H7 (cell line): ENCODE data around the gene OBSL1. TPM values are rescaled to one million over a fixed set of nuclear protein-coding genes. Genes with fewer than 3 reads are reported as not detected.

ENCODE experiments used
- DNase-seq: peaks from one replicate; pipeline ENCODE4 v3.0.0; 2012
- H3K27me3 ChIP-seq: 2 replicates; pipeline ENCODE4 v1.6.0; 2011; ENCODE audit warnings: mild to moderate bottlenecking, low read length; ENCODE audit not compliant: control insufficient read depth, insufficient read depth
- H3K36me3 ChIP-seq: replicated peaks from 2 replicates; pipeline ENCODE4 v1.5.1; 2011; ENCODE audit warnings: low read length; ENCODE audit not compliant: control insufficient read depth, insufficient read depth
- H3K4me3 ChIP-seq: 2 replicates; pipeline ENCODE4 v1.5.1; 2011; ENCODE audit warnings: low read depth, mild to moderate bottlenecking, control low read depth, low read length, moderate library complexity; ENCODE audit not compliant: insufficient read depth
- total RNA-seq: library from RNA; depleted of rRNA; stranded (reverse); fragments of >200 nt; shearing (Covaris generic); gene quantifications from 2 replicates; pipeline ENCODE4 v1.2.3, GENCODE V29; 2014

Gene OBSL1
- total RNA-seq, 1 experiment from 2014 or later, result 158 TPM

- peak; percentile 96 for DNase-seq
- H3K4me3 ChIP-seq, result peak overlapping the region; percentile 85
Observed at GRCh38 chr2:219541611-219542180, 29.6 kb downstream of the OBSL1 start.

GRCh38 chr2:219540784-219541504, 30.4 kb downstream of the OBSL1 start:
- no peak overlapping the region for H3K4me3 ChIP-seq
- DNase-seq, result no peak
- peaks cover 9% of the 10 kb centered on the region; the same call in 1 of the 2 replicates for H3K27me3 ChIP-seq
- peaks cover 10% of the 10 kb centered on the region for H3K36me3 ChIP-seq

More at GRCh38 chr2:219541611-219542180, 29.6 kb downstream of the OBSL1 start:
- Histone ChIP-seq H3K36me3 (peaks cover 10% of the 10 kb centered on the region), H3K27me3 (peaks cover 10% of the 10 kb centered on the region; the same call in 1 of the 2 replicates)

DNA sequence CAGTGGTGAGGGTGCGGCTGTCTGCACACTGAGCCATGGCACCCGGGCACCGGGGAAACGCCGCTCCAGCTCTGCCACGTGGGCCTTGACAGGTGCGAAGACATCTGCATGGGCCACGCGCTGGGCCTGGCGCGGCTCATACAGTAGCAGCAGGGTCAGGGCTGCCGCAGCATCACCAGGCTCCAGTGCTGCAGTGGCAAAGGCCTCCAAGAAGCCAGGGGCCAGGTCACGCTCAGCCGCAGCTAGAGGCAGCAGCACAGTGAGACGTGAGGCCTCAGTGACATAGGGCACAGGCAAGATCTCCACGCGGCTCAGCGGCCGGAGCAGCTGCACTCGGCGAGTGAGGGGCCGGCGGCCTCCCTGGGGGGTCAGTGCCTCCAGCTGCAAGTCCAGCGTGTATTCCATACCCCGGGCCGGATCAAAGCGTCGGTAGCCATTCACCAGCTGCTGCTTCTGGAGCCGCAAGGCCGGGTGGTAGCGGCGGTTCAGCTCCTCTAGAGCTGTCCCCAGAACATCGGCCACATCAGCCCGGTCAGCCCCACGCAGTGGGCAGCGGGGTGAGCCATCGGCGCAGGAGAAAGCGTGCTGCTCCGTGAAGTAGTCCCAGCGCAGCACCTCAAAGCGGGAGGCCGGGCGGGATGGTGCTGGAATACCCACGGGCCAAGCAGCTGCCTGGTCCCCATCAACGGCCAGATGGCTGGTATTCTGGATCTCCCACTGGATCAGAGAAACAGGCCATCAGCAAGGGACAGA, 31.2 kb downstream of the OBSL1 start:
- no peak overlapping the region for H3K4me3 ChIP-seq
- peaks cover 10% of the 10 kb centered on the region for H3K36me3 ChIP-seq
- DNase-seq, result no peak
- peaks cover 7% of the 10 kb centered on the region; the same call in 1 of the 2 replicates for H3K27me3 ChIP-seq

GRCh38 chr2:219538956-219539788, 32.2 kb downstream of the OBSL1 start:
- Histone ChIP-seq H3K4me3 (no peak overlapping the region), H3K36me3 (peaks cover 10% of the 10 kb centered on the region), H3K27me3 (peaks cover 2% of the 10 kb centered on the region; the same call in 1 of the 2 replicates)
- DNase-seq, result no peak

GRCh38 chr2:219538504-219538951, 32.8 kb downstream of the OBSL1 start:
- Histone ChIP-seq H3K27me3 (no peaks in the 10 kb centered on the region), H3K36me3 (peaks cover 10% of the 10 kb centered on the region), H3K4me3 (no peak overlapping the region)
- no peak for DNase-seq

GRCh38 chr2:219537657-219538488, 33.5 kb downstream of the OBSL1 start:
- DNase-seq, result peak; percentile 86
- Histone ChIP-seq H3K36me3 (peaks cover 10% of the 10 kb centered on the region), H3K27me3 (no peaks in the 10 kb centered on the region), H3K4me3 (no peak overlapping the region)

DNA sequence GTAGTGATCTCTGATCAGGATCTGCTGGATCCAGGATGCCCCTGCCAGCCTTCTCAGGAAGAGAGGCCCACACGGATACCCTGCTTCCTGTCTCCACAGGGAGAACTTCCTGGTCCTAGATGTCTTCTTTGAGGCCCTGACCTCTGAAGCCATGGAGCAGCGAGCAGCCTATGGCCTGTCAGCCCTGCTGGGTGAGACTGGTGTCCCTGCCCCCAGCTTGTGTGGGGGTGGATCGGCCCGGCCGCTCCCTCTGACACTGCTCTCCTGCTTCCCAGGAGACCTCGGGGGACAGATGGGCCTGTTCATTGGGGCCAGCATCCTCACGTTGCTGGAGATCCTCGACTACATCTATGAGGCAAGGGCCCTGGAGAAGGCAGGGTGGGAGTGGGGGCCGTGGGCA, 34.4 kb downstream of the OBSL1 start:
- H3K36me3 ChIP-seq, result peaks cover 10% of the 10 kb centered on the region
- H3K4me3 ChIP-seq, result no peak overlapping the region
- no peaks in the 10 kb centered on the region for H3K27me3 ChIP-seq
- no peak for DNase-seq

DNA sequence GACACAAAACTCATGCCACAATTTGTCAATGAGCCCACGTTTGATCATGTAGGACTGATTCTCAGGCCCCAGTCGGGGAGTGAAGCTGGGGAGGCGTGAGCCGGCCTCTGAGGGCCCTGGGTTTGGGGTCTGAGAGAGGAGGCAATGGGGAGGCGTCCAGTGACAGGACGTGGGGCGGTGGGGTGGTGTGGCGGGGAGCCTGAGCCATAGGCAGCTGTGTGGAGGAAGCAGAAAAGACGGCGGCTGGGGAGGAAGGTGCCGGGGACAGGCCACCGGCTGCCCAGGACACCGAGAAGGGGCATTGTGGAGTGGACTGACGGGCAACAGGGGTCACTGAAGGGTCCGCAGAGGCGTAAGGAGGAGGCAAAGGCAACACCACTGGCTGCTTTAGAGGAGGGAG, 34.9 kb downstream of the OBSL1 start:
- no peak for DNase-seq
- Histone ChIP-seq H3K36me3 (peaks cover 10% of the 10 kb centered on the region), H3K4me3 (no peak overlapping the region), H3K27me3 (no peaks in the 10 kb centered on the region)

DNA sequence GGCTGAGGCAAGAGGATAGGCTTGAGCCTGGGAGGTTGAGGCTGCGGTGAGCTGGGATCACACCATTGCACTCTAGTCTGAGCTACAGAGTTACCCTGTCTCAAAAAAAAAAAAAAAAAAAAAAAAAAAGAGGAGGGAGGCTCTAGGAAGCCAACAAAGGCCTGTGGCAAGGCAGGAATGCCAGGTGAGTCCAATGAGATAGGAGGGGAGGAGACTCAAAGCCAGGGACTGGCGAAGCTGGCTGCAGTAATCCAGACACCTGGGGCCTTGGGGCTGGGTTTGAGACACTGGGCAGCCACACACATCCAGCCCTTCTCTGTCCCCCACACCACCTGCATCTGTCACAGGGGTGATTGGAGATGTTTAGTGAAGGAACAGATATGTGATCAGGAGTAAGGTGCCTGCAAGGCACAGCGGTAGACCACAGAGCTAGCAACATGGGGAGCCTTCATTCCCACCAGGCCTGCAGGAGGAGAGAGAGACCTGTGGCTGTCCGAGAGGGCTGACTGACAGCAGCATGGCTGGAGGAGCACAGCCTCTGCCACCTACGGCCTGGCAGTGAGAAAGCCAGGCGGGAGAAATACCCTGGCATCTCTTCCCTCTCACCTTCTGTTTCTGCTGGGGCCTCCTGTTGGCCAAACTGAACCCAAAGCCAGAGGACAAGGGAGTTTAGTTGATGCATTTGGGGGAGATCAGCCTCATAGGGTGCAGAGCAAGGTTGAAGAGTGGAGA, 37.2 kb downstream of the OBSL1 start:
- peaks cover 8% of the 10 kb centered on the region for H3K27me3 ChIP-seq
- DNase-seq, result peak; percentile 85
- H3K4me3 ChIP-seq, result no peak overlapping the region
- no peaks in the 10 kb centered on the region; the same call in 1 of the 2 replicates for H3K36me3 ChIP-seq

DNA sequence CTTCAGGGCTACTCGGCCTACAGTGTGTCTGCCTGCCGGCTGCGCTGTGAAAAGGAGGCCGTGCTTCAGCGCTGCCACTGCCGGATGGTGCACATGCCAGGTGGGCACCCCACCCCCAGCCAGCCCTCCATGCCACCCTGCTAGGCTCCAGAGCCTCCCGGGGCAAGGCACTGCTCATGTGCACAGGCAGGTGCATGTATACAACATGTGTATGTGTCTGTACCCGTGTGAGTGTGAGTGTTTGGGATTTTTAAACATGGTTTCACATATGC, 39.0 kb downstream of the OBSL1 start:
- H3K27me3 ChIP-seq, result peaks cover 13% of the 10 kb centered on the region
- no peak overlapping the region for H3K4me3 ChIP-seq
- DNase-seq, result no peak
- no peaks in the 10 kb centered on the region for H3K36me3 ChIP-seq

- H3K4me3 ChIP-seq, result no peak overlapping the region
- peaks cover 14% of the 10 kb centered on the region for H3K27me3 ChIP-seq
- H3K36me3 ChIP-seq, result no peaks in the 10 kb centered on the region
- DNase-seq, result no peak
Observed at GRCh38 chr2:219531639-219532377, 39.5 kb downstream of the OBSL1 start.

- peak overlapping the region; percentile 29 for H3K4me3 ChIP-seq
- peak; percentile 97 for DNase-seq
- peaks cover 16% of the 10 kb centered on the region for H3K27me3 ChIP-seq
Observed at GRCh38 chr2:219530048-219530963, 41.0 kb downstream of the OBSL1 start.

More at GRCh38 chr2:219530048-219530963, 41.0 kb downstream of the OBSL1 start:
- H3K36me3 ChIP-seq, result no peaks in the 10 kb centered on the region
